T-helper 22 cell (primary cell): ENCODE data around the gene ZMYND11.

ENCODE experiments used
- DNase-seq: peaks from one replicate; pipeline ENCODE4 v3.0.0-alpha.2; 2020; ENCODE audit warnings: low read depth

The ZMYND11 gene

DNA sequence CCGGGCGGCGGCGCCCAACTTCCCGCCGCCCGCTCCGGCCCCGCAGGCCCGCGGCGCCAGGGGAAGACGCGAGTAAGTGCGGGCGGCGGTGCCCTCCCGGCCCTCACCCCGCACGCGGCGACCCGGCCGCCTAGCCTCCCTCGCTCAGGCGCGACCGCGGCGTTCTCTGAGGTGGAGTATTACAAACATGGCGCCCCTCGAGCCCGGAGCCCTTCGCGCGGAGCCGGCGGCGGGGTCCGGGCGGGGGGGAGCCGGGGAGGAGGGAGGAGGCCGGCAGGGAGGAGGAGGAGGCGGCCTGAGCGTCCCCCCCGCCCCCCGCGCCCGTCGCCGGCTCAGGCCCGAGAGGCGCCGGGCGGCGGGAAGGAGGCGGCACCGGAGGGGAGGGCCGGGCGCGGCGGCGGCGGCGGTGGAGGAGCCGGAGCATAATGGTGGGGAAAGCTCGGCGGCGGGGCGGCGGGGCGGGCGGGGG lies at the start of gene ZMYND11:
TSS of gene ZMYND11 (plus strand) at position 324 of the 469 bp plus-strand sequence. CDS start 44,558 bp downstream, outside the sequence.
- peak; percentile 56 for DNase-seq

DNA sequence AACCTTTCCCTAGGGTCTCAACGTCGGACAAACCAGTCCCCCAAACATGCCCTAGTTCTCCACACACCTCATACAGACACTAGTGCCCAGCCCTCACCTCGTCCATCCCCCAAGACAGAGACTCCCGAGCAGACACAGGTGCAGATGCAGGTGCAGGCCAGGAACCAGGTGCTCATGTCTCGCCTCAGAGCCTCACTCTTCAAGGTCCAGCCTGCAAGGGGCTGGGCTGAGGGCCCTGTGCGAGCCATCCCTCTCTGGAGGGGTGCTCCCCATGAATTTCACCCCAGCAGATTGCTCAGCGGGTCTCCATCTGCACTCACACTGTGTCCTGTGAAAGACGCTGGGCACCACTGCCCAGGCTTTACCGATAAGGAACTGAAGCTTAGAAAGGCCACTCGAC lies 49.2 kb upstream of the ZMYND11 start:
- no peak for DNase-seq

DNA sequence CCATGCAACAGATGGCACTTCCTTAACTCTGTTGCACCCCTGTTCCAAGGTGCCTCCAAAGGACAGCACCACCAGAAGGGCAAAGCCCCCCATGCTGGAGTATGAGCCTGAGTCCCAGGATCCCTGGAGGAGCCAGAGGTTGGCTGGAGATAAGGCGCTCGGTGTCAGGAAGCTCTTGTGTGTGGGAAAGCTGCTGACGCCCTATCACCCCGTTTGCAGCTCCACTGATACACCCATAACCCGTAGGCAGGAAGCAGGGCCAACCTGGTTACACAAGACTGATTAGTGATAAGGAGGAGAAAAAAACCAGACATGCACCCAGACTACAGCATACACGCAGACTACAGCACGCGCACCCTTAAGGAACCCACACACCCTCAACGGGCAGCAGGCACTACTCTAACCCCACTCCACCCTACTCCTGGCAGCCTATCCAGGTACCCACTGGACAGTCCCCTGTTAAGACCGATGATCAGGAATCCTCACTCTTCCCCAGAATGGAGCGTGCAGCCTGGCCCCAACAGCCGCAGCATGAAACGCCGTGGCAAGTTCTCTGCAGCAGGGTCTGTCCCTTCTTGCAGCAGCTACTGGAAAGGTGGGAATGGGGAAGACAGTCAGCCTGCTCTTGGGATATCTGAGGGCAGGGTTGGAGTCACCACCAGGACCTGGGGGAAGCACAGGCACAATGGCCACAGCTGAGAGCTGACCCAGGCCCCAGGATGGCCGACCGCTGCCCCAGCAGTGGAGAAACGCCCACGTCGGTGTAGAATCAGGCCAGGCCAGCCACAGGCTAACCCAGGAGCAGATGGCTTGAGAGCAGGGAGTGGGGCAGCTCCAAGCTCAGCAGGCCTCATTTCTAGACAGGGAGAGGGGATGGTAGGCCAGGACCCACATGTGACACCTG lies 47.8 kb upstream of the ZMYND11 start:
- no peak for DNase-seq

DNA sequence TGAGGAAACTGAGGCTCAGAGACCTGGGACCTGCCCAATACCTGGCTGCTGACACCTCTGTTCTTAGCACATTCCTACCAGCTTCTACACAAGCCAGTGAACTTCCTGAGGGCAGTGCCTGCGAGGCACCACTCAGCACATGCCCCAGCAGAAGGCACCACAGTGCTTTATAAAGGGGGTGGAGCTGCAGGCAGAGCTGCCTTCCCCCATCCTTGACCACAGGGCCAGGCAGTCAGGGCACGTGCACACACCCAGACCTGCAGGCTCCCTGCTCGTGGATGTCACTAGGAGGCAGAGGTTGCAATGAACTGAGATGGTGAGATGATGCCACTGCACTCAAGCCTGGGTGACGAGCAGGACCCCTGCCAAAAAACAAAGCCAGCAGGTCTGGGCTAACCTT lies 47.0 kb upstream of the ZMYND11 start:
- DNase-seq = no peak

DNA sequence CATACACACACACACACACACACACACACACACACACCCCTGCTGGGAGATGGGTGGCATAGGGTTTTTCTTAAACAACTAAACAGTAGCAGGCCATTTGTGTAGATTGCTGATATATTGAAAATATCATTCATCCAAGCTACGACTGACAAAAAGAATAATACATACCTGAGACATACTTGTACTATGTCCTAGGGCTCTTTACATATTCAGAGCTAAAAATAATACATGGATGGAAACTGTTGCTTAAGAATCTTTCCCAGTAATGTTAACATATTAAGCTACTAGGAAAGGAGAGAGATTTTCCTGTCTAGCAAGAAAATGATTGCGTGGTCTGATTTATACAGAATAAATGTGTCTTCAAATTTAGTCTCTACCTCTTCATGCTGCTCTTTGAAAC lies 46.0 kb upstream of the ZMYND11 start:
- DNase-seq = no peak

DNA sequence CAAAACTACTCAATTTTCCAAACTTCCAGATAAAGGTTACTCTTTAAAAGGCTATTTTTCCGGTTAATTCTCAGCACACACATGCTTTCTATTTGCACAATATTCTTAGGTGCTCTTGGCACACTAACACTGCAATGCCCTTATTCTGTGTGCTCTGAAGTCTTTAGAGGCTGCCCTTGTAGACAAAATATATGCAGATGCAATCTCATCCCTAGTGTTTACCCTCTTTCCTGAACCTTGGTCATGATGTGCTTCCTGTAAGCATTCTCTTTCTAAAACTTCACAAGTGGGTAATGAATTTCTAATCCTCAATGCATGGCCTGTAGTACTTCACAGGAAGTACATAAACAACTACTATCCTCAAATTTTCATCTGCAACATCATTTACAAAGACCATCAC lies 45.1 kb upstream of the ZMYND11 start:
- DNase-seq = no peak

DNA sequence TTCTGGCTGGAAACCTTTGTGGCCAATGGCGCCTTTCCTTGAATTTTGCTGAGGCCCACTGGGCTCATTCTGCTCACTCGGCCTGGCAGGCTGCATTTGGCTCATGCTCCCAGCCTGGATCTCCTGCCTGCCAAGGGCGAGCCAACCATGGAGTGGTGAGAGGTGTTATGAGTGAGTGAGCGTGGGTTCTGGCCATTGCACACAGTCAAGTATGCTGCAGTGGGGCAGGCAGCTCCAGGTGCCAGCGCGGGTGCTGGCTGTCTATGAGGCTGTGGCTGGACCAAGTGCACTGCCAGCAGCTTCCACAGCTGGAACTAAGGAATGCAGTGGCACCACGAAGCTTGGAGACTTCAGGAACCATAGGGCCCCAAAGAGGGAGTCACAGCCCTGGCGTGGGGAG lies 43.9 kb upstream of the ZMYND11 start:
- DNase-seq = no peak

DNA sequence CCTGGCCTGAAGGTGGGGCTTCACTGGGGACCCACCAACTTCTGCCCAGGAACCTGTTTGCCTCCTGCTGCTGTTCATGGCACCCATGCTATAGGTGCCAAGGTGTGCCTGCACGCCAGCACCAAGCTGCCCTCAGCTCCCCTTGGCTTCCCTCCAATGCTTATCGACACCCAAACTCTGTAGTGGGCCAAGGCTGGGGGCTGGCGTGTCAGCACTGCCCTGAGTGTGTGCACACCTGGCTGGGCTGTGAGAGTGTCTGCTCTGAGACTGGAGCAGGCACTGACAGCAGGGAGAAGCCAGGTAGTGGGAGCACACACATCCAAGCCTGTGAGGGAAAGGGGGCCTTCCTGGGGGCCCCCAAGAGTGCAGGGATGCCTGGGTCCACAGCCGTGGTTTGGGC lies 43.1 kb upstream of the ZMYND11 start:
- no peak for DNase-seq

DNA sequence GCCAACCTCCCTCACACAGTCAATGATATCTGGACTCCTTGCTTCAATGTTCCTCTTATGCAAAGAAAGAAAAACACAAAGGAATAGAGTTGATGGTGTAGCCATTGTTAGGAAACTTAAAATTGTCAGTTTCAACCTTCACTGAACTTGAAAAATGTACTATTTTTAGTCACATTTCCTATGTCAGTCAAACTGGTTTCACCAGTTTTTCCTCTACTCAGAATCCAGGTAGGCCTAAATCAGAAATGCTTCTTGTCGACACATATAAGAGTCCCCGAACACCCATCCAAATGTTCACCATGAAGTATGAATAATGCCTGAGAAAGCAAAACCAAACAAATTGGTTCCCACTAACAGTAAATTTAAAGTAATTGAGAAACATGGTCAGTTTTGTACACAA lies 42.4 kb upstream of the ZMYND11 start:
- no peak for DNase-seq

DNA sequence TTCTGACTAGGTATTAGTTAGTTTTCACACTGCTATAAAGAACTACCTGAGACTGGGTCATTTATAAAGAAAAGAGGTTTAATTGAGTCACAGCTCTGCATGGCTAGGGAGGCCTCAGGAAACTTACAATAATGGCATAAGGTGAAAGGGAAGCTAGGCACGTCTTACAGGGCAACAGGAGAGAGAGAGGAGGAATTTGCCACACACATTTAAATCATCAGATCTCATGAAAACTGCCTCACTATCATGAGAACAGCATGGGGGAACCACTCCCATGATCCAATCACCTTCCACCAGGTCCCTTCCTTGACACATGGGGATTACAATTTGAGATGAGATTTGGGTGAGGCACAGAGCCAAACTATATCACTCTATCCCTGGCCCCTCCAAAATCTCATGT lies 40.6 kb upstream of the ZMYND11 start:
- DNase-seq = no peak

DNA sequence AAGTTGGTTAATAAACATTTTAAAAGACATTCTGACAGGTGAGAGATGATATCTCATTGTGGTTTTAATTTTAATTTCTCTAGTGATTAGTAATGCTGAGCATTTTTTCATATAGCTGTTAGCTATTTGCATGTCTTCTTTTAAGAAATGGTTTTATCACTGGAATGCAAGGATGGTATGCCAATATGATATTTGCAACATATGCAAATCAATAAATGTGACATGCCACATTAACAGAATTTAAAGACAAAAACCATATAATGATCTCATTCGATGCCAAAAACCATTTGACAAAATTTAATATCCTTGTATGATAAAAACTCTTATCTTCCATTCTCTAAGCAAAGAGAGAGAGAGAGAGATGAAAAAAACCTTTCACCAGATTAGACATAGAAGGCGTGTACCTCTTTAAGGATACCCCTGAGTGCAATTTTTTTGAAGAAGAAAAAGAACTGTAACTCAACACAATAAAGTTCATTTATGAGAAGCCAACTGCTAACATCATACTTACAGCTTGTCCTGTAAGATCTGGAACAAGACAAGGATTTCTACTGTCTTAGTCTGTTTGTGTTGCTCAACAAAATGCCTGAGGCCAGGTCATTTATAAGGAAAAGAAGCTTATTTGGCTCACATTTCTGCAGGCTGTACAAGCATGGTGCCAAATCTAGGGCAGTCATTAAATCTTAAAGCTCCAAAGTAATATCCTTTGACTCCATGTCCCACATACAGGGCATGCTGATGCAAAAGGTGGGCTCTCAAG lies 39.7 kb upstream of the ZMYND11 start:
- no peak for DNase-seq

DNA sequence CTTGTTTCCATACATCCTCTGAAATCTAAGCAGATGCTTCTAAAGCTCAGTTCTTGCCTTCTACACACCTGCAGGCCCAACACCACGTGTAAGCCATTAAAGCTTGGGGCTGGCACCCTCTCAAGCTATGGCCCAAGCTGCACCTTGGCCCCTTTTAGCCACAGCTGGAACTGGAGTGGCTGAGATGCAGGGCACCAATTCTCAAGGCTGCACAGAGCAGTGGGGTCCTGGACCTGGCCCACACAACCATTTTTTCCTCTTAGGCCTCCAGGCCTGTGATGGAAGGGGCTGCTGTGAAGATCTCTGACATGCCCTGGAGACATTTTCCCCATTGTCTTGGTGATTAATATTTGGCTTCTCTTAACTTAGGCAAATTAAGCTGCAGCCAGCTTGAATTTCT lies 38.8 kb upstream of the ZMYND11 start:
- DNase-seq = no peak

DNA sequence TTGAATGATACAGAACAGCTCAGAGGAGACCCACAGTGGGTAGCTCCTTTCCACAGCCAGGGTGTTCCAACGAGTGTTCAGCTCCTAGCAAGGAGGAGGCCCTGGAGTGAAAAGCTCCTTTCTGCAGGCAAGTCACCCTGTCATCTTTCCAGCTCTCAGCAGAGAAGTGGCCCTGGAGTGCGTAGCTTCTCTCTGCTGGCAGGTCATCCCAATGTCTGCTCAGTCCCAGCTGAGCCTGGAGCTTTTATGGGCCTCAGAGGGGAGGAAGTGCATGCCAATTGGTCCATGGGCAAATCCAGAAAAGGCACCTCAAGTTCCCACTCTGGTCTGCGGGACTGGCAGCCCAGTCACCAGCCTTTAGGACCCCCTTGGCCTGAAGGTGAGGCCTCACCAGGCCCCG lies 30.8 kb upstream of the ZMYND11 start:
- DNase-seq = no peak

DNA sequence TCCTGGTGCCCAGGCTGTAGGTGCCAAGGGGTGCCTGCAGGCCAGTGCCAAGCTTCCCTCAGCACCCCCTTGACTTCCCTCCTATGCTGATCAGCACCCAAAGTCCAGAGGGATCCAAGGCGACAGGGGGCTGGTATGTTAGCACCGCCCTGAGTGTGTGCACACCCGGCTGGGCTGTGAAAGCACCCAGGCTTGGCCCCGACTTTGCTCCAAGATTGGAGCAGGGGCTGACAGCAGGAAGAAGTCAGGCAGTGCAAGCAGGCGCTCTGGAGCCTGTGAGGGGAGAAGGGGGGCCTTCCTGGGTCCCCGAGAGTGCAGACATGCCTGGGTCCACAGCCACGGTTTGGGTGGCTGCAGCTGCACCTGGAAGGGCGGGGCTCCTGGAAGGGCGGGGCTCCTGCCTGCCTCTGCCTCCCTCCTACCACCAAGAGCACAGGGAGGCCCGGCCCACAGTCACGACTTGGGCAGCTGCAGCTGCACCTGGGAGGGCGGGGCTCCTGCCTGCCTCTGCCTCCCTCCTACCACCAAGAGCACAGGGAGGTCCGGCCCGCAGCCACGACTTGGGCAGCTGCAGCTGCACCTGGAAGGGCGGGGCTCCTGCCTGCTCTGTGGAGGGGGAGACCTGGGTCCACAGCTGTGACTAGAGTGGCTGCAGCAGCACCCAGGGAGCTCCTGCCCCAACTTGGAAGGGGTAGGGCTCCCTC lies 30.2 kb upstream of the ZMYND11 start:
- no peak for DNase-seq

DNA sequence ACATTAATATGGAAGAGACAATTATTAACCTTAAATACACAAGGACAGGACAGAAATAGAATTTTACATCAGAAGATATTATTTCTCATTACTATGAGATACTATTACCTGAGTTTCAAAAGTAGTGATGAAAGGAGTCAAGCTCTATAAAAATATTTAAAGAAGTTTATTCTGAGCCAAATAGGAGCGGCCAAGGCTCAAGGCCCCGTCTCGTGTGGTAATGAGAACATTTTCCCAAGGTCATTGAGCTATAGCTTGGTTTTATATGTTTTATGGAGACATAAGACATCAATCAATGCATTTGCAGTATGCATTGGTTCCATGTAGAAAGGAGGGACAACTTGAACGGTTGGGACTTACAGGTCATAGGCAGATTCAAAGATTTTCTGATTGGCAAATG lies 29.4 kb upstream of the ZMYND11 start:
- no peak for DNase-seq

DNA sequence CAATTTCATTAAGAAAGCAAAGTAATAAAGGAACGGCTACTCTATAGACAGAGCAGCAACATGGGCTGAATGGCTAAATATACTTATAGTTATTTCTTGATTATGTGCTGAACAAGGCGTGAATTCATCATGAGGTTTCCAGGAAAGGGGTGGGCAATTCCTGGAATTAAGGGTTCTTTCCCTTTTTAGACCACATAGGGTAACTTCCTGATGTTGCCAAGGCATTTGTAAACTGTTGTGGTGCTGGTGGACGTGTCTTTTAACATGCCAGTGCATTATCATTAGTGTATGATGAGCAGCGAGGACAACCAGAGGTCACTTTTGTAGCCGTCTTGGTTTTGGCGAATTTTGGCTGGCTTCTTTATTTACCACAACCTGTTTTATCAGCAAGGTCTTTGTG lies 28.5 kb upstream of the ZMYND11 start:
- DNase-seq = no peak

DNA sequence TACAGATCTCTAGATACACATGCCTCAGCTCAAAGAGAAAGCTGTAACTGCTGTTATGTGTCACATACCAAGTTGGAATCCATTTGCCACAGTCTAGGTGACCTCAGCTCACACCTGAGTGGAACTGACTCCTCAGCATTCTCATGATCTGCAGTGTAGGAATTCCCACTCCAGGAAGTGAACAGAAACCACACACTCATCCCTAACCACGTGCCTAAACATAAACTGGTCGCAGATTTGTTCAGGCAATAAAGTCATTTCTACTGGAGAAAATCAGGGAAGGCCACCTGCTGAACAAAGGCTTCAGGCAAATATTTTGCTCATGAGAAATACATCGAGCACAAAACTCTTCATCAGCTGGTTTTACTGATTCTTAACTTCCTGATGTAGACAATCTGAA lies 23.0 kb upstream of the ZMYND11 start:
- DNase-seq = no peak

DNA sequence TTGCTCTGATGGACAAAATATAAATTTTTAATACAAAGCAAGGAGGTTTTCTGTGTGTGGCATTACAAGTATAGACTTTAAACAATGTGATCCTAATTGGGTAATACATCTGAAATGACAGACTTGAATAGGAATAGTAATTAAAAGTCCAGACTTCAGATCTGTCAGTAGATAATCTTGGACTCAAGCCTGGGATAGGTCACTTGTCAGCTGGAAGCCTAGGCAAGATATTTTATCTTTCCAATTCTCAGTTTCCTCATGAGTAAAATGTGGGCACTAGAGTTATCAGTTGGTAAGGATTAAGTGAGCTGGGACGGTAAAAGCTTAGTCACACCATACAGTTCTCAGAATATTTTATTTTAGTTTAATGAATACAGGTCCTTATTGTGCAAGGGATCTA lies 10.4 kb upstream of the ZMYND11 start:
- DNase-seq = no peak

DNA sequence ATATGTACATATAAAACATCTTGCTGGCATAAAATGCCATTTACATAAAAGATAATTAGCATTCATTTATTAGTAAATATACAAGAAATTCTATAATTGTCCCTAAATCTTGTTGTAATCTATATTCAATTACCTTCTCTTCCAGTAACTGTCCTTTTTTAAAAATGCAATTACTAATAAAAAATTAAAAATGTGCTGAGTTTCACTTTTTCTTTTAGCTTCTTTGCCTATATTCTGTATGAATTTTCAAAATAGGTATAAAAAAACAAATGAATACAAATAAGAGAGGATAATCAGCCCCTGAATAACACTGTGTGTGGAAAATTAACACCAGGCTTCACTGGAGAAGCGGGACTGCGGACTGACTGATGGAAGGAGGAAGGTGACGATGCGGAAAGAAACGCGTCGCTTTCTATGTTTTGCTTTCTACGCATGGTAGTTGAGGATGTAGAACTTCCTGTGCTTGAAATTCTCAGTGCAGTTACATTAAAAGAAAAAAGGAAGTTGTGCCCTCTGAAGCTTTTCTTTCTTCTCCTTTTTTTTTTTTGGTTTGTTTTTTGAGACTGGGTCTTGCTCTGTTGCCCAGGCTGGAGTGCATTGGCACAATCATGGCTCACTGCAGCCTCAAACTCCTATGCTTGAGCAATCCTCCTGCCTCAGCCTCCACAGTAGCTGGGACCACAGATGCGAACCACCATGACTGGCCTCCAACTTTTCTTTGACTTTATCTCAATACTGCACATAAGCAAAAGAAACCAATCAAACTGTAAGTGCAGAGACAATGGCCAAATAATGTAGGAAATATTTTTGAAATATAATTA lies 7.4 kb upstream of the ZMYND11 start:
- DNase-seq = no peak

DNA sequence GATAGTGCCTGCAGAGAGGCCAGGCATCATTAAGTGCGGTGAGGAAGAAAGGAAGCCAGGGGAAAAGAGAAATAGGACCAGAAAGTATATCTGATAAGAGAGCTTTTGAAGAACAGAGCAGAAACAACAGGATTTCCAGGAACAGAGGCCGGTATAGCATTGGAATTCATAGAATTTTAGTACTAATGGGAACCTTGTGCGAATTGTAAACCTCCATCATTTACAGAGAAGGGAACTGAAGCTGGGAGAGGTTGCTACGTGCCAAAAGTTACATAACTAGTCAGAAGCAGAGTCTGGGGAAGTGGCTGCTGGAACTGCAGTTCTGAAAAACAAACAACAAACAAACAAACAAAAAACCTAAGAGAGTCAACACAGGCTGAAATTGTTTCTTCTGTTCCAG lies 5.4 kb upstream of the ZMYND11 start:
- DNase-seq = no peak

DNA sequence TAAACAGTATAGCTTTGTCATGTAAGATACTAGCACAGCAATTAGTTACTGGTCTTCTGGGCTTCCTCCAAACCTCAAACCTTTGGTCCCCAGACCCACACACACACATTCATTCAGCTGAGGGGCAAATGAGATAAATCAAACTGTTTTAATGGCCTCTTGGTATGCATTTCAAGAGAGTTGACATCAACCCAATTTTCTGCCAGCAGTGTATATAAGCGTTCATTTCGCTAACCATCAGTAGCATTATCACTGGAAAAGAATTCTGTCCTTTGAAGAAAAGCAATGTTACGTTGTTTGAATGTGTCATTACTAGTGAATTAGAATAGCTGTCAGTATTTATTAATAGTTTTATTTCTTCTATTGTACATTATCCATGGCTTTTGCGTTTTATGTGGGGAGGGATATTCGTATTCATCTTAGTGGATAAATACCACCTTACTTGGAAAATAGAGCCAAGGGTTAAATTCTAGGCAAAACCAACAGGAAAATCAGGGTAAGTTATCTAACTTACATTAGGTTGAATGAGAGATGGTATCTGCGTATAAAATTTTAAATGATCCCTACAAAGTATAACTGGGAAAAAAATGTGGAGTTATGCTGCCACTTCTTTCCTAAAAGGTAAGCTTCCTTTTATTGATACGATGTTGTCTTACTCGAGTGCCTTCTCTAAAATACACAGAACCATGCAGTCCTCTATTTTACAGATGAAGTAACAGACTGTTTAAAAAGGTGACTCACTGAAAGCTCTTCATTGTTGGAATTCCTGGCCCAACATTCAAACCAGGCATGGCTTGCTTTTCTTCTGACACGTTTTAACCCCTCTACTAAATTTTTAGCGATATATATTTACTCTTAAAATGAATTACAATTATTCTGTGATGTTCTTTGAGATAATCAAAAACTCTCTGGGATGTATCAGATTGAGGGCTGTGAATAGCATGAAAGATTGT lies 2.0 kb upstream of the ZMYND11 start:
- no peak for DNase-seq
